ENCODE results near the gene PRRT2.
A peak's percentile ranks its signal among the peaks of the same experiment; 100 is the strongest.
"Not testable (repeated sequence)": the region's sequence is repeated elsewhere in the genome, so short reads cannot be mapped to it uniquely, and the experiment has no call there.

Gene PRRT2

DNA sequence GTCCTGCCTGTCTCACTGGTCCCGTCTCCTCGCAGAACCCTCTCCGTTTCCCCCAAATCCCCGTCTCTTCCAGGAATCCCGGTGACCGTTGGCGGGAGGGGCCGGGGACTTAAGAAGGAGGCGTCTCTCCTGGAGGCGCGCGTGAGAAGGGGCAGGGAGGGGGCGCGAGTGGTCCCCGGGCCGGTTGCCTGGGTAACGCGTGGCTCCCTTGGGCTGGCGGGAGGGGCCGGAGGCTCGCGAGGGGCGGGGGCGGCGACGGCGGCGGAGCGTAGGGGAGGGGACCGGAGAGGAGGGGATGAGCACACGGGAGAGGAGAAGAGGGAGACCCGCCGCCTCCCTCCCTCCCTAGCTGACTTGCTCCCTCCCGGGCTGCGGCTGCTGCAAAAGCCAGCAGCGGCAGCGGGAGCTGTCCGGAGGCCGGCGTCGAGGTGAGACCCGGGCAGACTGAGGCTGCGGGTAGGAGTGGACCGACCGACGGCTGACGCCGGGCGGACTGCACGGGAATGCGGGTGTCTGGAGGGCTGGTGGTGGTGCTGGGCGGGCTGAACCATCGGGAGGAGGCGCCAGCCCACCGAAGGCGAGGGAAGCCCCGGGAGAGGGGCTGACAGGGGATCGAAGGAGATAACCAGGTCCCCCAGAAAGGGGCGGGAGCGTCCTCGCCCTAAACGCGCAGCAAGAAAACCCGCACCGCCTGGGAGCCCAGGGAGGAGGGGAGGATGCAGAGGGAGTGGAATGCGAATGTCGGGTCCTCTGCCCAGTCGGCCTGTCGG is at the start of gene PRRT2:
PRRT2 (plus strand) TSS at position 298 of the 770 bp plus-strand sequence. CDS start 862 bp downstream, outside the sequence.
- H3K4me3 ChIP-seq (ENCODE audit: low read depth, low read length) = peak within 1 kb of the TSS; percentile 72

DNA sequence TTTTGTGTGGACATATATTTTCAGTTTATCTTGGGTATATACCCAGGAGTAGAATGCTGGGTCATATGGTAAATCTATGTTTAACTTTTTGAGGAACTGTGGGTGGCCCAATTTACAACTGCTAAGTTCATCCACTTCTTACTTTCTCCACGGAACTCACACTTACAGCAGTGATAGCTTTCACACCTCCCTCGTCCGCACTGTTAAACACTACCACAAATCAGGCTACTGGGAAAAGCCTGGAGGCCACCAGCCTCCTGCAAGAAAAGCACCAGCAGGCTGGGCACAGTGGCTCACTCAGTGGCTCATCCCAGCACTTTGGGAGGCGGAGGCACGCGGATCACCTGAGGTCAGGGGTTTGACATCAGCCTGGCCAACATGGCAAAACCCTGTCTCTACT is 48.7 kb upstream of the PRRT2 start:
- H3K4me3 ChIP-seq (ENCODE audit: low read depth, low read length) = no peak overlapping the region

DNA sequence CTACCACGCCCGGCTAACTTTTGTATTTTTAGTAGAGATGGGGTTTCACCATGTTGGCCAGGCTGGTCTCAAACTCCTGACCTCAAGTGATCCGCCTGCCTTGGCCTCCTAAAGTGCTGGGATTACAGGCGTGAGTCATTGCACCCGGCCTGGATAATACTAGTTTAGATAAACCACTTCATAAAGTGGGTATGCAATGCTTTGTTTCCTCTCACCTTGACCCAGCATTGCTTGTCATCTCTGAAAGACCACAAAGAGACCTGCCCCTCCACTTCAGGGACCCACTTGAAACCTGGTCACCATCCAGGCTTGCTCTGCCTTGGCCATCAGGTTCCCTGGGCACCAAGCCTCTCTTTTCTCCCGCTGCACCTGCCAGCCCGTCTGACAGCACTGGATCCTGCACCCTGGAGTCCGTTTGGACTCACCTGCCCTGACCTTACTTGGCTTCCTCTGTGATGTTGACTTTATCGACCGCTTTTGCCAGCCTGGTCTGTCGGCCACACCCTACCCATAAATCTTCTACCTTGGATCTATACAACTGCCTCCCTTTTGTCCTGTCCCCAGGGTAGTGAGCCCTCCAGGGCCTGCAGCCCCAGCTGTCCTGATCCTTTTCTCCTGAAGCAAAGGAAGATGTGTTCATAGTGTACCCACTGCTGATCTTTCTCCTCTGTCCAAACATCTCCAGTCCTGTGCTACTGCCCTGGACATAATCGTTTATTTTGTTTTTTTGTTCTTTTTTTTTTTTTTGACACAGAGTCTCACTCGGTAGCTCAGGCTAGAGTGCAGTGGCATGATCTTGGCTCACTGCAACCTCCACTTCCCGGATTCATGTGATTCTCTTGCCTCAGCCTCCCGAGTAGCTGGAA is 46.6 kb upstream of the PRRT2 start:
- H3K4me3 ChIP-seq (ENCODE audit: low read depth, low read length) = no peak overlapping the region

DNA sequence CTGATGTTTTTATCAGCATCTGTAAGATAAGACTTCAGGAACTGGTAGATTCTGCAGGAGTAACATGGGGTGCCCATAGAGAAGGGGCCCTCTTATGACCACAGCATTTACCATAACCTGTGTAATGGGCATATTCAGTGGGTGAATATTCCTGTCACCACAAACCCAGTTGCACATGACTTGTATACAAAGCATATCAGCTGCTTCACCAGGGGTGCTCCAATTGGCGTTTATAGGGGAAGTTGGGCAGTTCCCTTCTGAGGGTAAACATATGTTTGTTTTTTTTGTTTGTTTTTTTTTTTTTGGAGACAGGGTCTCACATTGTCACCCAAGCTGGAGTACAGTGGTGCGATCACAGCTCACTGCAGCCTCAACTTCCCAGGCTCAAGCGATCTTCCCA is 45.4 kb upstream of the PRRT2 start:
- H3K4me3 ChIP-seq (ENCODE audit: low read depth, low read length) = no peak overlapping the region

DNA sequence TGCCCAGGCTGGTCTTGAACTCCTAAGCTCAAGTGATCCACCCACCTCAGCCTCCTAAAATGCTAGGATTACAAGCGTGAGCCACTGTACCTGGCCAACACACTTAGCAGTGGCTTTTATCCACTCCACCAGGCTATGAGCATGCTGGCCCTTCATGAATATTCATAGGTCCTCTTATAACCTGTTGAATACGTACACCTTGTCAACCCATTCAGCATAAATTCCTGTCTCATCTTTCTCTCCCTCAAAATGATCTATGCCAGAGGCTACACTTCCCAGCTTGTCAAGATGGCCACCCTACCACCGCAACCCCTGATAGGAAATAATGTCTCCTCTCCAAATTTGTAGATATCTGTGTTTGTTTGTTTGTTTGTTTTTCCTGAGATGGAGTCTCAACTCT is 44.9 kb upstream of the PRRT2 start:
- H3K4me3 ChIP-seq (ENCODE audit: low read depth, low read length) = no peak overlapping the region

DNA sequence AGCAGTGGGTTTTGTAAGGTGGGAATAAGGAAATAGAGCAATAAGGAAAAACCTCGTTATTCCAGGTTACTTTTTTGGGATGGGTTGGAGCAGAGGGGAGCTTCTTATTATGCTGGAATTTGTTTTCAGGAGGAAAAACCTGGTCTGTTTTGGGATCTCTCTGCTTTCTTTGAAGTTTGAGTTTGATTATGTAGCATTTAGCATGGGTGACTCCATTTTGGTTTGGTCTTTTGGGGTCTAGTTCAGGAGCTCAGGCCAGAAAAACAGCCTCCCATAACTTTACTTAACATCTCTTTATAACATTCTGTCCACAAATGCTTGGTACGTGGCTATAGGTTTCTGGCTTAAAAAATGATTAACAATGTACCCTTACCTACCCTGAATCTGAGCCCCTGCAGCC is 42.5 kb upstream of the PRRT2 start:
- H3K4me3 ChIP-seq (ENCODE audit: low read depth, low read length) = no peak overlapping the region

DNA sequence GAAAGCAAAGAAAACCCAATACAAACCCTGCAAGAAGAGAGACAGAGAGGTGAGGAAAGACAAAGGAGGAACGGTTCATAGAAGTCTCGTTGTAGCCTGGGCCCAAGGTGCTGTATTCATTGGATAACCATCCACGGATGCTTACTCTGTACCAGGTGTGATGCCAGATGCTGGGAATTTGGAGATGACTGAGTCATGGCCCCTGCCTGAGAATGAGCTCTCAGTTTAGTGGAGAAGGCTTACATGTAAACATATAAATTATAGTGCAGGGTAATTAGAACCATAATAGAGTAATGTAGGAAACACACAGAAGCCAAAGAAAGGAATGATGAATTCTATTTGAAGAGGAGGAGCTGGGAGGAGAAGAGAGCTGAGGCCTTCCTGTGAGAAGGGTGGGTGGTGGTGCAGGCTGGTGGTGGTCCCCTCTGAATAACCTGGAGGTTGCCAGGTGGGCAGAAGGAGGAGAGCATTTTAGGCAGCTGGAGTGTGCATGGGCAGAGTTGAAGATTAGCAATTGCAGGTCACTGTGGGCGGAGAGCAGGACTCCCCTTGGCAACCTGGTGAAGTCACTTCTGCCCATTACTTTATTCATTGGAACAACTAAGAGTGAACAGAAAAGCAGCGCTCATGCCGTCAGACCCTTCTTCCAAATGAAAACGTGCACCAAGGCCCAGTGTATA is 41.6 kb upstream of the PRRT2 start:
- H3K4me3 ChIP-seq (ENCODE audit: low read depth, low read length) = no peak overlapping the region

DNA sequence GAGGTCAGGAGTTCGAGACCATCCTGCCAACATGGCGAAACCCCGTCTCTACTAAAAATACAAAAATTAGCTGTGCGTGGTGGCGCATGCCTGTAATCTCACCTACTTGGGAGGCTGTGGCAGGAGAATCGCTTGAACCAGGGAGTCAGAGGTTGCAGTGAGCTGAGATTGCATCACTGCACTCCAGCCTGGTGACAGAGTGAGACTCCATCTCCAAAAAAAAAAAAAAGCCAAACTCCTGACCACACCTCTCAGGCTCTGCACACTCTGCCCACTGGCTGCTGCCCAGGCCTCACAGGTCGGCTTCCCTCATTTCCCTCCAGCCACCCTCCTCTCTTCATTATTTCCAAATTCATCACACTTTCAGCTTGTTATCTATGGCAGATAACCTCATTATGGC is 39.7 kb upstream of the PRRT2 start:
- H3K4me3 ChIP-seq (ENCODE audit: low read depth, low read length) = not testable (repeated sequence)

DNA sequence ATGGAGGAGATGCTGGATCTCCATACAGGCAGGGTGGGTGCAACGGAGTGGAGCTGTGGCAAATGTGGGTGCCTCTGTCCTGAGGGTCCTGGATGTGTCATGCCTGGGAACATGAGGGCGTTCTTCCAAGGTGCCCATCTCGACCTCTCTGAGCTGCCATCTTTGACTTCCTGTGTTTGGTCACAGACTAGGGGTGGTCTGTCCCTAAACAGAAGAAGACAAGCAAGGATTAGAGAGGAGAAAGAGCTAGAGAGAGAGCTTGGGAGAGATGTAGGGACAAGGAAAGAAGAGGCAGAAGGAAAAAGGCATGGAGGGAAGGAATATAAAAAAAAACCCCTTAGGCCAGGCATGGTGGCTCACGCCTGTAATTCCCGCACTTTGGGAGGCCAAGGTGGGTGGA is 37.3 kb upstream of the PRRT2 start:
- H3K4me3 ChIP-seq (ENCODE audit: low read depth, low read length) = no peak overlapping the region

DNA sequence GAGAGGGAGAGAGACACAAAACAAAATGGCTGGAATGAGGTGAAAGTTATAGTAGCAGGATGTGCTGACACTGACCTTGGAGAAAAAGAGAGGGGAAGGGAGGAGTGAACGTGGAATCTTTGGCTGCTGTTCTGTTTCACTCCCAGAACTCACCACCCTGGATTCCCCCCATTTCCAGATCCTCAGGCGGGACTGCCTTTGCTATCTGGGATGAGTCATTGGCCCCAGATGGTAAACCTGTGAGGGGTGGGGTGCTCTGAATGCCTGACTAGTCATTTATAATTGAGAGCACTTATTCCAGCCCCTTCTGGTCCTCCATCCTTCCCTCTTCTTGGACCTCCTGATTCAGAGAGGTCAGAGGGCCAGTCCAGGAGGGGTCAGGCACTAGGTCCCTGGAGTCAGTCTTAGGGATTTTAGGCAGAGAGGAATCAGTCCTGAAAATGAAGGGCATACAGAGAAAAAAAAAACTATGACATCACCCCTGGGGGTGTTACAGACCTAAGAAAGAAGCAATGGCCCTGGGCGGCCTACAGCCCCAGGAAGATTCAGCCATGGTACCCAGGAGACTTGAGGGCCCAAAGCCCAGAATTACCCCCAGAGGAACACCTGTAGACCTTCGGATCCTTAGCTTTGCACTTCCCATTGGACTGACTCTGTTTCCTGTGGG is 36.1 kb upstream of the PRRT2 start:
- no peak overlapping the region for H3K4me3 ChIP-seq (ENCODE audit: low read depth, low read length)

DNA sequence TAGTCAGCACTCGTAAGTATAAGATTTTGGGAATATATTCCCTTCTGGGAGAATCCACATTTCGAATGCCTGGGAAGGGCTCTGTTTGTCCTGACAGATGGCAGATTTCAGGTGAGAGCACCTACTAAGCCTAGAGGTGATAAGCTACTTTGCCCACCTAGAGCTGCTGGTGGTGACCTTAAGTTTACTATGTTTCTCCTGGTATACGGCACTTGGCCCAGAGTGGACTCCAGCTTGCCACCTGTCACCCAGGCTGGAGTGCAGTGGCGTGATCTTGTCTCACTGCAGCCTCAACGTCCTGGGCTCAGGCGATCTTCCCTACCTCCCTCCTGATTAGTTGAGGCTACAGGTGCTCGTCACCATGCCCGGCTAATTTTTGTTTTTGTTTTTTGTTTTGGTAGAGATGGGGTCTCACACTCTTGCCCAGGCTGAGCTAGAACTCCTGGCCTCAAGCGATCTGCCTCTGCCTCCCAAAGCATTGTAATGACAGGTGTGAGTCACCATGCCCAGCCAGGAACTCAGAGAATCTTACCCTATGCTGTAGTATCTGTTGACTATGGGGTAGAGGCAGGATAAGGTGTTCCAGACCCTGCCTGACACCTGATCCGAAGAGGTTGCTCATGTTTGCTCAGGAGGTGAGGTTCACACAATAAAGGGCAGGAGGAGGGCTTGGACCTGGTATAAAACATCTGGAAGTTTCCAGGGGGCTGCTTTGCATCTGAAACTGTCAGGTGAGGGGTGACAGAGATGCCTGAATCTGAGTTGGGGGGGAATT is 34.2 kb upstream of the PRRT2 start, which contains the start of gene ZG16:
ZG16 (plus strand) TSS at position 681 of the 775 bp plus-strand sequence. CDS start 1,011 bp downstream, outside the sequence.
- no peak within 1 kb of the TSS for H3K4me3 ChIP-seq (ENCODE audit: low read depth, low read length)

DNA sequence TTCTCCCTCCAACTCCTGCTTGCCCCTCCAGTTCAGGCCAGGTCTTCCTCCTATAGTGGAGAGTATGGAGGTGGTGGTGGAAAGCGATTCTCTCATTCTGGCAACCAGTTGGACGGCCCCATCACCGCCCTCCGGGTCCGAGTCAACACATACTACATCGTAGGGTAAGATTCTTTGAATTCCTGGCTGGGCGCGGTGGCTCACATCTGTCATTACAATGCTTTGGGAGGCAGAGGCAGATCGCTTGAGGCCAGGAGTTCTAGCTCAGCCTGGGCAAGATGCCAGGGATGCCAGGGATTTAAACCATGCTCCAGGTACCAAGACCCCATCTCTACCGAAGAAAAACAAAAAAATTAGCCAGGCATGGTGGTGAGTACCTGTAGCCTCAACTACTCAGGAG is 32.5 kb upstream of the PRRT2 start:
- no peak overlapping the region for H3K4me3 ChIP-seq (ENCODE audit: low read depth, low read length)

DNA sequence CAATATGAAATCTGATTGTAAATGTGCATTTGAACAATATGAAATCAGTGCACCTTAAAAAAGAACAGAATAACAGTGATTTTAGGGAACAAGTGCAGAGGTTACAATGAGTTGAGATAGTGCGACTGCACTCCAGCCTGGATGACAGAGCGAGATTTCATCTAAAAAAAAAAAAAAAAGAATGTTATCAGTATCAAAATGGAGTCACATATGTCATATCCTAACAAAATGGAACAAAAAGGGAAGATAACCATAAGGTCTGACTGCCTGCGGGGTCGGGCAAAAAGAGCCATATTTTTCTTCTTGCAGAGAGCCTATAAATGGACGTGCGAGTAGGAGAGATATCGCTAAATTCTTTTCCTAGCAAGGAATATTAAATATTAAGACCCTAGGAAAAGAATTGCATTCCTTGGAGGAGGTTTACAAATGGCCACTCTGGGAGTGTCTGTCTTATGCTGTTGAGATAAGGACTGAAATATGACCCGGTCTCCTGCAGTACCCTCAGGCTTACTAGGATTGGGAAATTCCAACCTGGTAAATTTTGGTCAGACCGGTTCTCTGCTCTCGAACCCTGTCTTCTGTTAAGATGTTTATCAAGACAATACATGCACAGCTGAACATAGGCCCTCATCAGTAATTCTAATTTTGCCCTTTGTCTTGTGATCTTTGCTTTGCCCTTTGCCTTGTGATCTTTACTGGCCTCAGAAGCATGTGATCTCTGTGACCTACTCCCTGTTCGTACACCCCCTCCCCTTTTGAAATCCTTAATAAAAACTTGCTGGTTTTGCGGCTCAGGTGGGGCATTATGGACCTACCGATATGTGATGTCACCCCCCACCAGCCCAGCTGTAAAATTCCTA is 28.7 kb upstream of the PRRT2 start:
- not testable (repeated sequence) for H3K4me3 ChIP-seq (ENCODE audit: low read depth, low read length)

DNA sequence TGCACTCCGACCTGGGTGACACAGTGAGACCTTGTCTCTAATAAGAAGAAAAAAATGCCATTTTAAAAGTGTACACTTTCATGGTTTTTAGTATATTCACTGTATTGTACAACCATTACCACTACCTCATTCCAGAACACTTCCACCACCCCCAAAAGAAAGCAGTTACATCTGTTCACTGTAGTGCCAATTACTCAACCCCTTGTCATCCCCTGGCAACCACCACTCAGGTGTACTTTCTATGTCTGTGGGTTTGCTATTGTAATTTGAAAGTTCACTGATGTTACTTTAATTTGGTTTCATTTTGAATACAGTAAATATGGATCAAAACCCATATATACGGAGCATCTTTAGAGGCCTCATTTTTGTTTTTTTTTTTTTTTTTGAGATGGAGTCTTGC is 27.8 kb upstream of the PRRT2 start:
- H3K4me3 ChIP-seq (ENCODE audit: low read depth, low read length) = no peak overlapping the region

DNA sequence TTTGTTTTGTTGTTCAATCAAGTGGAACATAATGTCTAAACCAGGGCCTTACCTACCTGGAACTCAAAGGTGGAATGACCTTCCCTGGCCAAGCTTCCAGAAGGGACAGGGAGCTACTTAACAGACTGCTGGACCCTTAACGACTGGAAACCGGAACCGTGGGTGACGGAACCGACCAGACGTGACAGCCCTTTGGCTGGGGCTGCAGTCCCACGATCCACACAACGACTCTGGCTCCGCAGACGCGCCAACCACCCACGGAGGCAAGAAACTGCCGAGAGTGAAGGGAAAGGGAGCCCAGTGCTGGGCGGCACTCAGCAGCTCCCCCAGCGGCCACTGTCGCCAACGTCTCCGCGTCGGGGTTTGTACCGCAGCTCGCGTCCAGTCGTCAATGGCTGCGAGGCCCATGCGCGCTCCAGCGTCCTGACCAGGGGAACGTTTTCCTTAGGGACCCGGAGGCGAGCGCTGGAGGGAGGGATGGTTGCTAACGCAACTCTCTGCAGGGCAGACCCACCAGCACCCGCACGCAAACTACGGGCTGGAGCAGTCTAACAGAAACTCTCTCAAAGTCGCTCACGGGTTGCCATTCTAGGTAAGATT is 27.0 kb upstream of the PRRT2 start:
- peak overlapping the region; percentile 4 for H3K4me3 ChIP-seq (ENCODE audit: low read depth, low read length)

DNA sequence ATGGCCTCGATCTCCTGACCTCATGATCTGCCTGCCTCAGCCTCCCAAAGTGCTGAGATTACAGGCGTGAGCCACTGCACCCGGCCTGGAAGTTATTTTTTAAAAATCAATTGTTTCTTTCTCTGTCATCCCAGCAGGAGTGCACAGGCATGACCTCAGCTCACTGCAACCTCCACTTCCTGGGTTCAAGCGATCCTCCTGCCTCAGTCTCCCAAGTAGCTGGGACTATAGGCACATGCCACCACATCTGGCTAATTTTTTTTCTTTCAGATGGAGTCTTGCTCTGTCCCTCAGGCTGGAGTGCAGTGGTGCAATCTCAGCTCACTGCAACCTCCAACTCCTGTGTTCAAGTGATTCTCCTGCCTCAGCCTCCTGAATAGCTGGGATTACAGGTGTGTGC is 24.8 kb upstream of the PRRT2 start:
- H3K4me3 ChIP-seq (ENCODE audit: low read depth, low read length) = not testable (repeated sequence)

DNA sequence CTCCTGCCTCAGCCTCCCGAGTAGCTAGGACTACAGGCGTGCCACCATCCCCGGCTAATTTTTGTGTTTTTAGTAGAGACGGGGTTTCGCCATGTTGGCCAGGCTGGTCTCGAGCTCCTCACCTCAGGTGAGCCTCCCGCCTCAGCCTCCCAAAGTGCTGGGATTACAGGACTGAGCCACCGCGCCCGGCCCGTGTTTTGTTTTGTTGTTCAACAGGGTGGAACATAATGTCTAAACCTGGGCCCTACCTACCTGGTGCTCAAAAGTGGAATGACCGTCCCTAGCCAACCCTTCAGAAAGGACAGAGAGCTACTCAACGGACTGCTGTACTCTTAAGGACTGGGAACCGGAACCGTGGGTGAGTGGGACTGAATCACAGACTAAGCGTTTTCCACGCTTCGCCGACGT is 22.2 kb upstream of the PRRT2 start:
- peak overlapping the region; percentile 47 for H3K4me3 ChIP-seq (ENCODE audit: low read depth, low read length)

DNA sequence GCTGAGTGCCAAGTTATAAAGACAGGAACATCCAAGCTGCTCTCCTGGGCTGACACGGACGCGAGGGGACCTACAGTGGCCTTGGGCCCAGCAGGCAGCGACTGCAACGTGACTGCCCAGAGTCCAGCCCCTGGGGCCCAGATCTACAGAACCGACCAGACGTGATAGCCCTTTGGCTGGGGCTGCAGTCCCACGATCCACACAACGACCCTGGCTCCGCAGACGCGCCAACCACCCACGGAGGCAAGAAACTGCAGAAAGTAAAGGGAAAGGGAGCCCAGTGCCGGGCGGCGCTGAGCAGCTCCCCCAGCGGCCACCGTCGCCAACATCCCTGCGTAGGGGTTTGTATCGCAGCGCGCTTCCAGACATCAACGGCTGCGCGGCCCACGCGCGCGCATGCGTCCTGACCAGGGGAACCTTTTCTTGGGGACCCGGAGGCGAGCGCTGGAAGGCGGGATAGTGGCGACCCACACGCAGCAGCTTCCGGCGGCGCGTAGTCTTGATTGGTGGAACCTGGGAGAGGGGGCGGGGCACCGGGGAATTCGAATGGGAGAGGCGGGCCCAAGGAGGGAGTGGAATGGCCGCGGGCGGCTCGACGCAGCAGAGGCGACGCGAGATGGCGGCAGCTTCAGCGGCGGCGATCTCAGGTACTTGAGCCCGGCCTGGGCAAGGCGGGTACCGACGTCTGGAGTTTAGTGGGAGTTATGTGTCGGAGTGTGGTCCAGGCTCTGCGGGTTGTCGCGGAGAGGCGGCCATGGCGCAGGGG is 21.6 kb upstream of the PRRT2 start, which contains the start of gene KIF22:
KIF22 (plus strand) TSS at position 569 of the 766 bp plus-strand sequence; CDS start at position 578, 9 bp downstream.
- peak within 1 kb of the TSS; percentile 98 for H3K4me3 ChIP-seq (ENCODE audit: low read depth, low read length)
